GM10266 (cell line): ENCODE results near the gene DDA1.

Experiments
- DNase-seq: peaks from one replicate; pipeline ENCODE4 v3.0.0; 2012; ENCODE audit errors: extremely low spot score
- TF ChIP-seq, protein P1 (sequence below): IDR thresholded peaks from 2 replicates; pipeline ENCODE4 v1.5.1; 2012; ENCODE audit warnings: mild to moderate bottlenecking, low read depth; ENCODE audit not compliant: control insufficient read depth, insufficient read depth; ENCODE audit errors: missing control alignments

DDA1 gene

DNA sequence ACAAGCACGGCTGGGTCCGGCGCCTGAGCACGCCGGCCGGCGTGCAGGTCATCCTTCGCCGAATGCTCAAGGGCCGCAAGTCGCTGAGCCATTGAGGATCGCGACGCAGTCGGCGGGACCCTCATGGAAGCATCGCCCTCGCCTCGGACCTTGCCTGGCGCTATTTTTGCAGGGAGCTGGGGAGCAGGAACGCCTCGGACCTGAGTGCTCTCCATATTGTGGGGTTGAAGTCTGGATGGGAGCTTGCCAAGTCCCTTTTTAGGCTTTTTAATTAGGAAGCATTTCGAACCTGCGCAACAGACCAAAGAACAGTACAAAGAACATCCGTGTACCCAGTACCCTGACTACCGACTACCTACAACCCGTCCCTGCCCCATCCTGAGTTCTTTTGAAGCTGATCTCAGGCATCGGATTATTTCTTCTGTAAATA, 3.1 kb upstream of the DDA1 start:
- DNase-seq: no peak
- TF ChIP-seq, protein P1, sequence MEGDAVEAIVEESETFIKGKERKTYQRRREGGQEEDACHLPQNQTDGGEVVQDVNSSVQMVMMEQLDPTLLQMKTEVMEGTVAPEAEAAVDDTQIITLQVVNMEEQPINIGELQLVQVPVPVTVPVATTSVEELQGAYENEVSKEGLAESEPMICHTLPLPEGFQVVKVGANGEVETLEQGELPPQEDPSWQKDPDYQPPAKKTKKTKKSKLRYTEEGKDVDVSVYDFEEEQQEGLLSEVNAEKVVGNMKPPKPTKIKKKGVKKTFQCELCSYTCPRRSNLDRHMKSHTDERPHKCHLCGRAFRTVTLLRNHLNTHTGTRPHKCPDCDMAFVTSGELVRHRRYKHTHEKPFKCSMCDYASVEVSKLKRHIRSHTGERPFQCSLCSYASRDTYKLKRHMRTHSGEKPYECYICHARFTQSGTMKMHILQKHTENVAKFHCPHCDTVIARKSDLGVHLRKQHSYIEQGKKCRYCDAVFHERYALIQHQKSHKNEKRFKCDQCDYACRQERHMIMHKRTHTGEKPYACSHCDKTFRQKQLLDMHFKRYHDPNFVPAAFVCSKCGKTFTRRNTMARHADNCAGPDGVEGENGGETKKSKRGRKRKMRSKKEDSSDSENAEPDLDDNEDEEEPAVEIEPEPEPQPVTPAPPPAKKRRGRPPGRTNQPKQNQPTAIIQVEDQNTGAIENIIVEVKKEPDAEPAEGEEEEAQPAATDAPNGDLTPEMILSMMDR: no peak

DNA sequence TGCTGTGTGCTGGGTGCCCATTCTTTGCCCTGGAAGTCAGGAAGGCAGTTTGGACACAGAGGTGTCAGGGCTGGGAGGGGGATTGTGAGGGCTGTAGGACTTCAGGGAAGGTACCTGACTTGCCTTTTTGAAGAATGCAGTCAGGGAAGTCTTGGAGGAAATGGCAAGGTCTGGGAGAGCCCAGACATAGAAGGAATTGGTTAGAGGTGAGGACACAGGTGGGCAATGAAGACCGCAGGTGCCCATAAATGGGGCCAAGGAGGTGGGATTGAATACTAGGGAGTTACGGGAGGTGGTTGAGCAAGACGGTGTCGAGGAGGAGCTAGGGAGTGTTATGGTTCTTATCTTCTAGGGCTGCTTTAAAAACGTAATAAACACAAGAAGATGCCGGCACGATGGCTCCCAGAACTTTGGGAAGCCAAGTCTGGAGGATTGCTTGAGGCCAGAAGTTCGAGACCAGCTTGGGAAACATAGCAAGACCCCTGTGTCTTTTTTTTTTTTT, 1.4 kb upstream of the DDA1 start:
- no peak for DNase-seq
- TF ChIP-seq, protein P1: no peak

DNA sequence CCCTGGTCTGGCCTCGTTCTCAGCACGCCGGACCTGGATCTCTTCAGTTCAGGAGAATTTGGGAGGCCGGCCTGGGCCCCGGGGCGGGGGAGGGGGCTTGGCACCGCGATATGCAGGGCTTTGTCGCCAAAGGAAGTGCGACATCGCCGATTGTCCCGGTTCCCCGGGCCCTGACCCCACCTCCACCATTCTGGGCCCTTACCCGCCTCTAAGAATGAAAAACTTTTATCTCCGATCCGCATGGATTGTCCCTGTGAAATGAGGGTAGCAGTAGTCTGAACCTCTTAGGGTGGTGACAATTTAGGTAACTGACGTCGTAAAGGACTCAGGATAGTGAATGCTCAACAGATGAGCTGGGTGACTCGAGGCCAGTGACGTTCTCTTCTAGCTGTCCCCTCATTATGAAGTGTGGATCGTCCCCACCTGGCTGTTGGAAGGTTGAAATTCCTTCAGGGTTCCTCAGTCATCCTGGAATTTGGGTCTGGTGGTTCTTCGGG, 650 bp downstream of the DDA1 start:
- no peak for DNase-seq

DNA sequence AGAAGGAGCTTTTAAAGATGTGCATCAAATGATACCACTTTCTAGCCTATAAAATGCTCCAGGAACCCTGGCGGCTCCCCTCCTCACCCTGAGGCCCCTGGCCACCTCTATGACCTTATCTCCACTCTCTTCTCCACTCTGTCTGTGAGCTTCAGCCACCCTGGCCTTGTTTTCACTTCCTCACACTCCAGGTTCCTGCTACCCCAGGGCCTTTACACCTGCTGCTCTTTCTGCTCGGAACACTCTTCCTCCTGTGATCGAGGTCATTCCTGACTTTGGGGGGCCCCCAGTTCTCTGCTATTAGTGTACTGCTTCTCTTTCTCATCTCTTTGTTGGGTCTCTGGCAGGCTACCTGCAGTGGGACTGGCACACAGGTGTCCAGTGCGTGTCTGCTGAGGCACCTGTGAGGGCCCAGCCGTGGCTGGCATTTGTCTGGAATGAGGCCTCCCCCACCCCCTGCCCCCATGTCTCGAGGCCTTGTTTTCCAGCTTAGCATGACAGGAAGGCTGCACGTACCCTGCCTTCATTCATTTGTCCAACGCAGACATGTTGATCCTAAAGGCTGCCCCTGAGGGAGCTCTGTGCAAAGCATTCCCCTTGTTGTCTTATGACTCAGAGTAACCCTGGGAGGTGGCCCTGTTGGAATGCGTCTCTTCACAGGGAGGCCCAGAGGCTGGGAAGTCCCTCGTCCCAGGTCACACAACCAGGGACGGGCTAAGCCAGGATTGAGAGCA, 2.3 kb downstream of the DDA1 start:
- no peak for DNase-seq
- TF ChIP-seq, protein P1: no peak

More for the DNA sequence above, 650 bp downstream of the DDA1 start:
- TF ChIP-seq, protein P1: no peak

DNA sequence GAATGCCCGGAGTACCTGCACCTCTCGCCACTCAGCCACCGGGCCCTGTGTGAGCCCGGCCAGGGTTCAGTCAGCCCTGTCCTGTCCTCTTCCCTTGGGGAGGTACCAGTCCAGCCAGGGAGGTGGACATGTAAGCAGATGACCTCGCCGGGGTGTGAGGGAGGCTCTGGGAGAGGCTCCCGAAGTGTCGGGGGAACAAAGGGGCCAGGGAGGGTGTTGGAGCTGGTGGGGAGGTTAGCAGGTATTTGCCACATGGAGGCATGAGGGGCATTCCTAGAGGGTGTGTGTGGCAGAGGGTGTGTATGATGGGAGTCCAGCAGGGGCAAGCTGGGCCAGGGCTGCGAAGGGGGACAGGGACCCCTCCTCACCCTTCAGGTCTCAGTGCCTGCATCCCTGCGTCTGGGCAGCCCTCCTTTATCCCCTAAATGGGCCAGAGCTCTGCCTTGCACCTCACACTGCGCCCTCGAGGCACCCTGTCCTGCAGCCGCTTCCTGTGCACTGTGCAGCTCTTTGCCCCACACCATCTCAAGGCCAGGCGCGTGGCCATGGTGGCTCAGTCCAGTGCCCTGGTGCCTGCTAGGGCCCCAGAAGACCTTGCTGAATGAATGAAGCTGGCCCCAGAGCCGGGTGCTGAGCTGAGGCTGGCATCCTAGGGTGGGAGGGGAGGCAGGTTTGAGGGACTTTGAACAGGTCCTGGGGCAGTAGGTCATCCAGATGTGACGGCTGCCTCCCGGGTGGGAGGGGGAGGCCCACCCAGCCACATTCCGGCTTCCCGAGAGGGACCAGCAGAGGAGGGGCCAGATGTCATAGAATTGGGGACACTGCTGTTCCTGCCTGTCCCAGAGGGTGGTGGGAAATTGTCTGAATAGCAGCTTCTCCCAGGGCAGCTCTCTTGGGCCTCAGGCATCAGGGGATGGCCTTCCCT, 3.1 kb downstream of the DDA1 start:
- TF ChIP-seq, protein P1: no peak

DNA sequence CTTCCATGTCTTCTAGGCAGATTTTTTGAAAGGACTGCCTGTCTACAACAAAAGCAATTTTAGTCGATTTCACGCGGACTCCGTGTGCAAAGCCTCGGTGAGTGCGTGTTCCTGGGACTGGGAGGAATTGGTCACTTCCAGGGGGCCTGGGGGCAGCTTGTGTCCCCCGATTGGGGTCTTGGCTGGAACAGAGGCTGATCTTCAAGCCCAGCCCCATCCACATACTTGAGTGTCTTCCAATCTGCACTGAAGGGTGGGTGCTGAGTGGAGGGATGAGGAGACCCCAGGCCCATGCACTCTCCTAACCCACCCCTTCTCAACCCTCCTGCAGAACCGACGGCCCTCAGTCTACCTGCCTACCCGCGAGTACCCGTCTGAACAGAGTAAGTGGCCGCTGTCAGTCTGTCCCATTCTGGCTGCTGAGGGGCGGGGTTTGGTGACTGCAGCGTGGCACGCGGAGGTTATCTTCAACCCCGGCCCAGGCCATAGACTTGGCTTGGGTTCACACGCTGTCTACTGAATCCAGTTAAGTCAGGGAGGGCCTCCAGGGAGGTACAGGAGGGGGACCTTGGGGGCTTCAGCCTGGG, 4.7 kb downstream of the DDA1 start:
- TF ChIP-seq, protein P1: no peak

More for the DNA sequence above, 3.1 kb downstream of the DDA1 start:
- DNase-seq: no peak

More for the DNA sequence above, 4.7 kb downstream of the DDA1 start:
- DNase-seq: no peak
